MG63 (cell line): Measurements from ENCODE around the gene CCBE1. TPM values are rescaled to one million over a fixed set of nuclear protein-coding genes. Genes with fewer than 3 reads are reported as not detected.

Source experiments
- DNase-seq: peaks from one replicate; pipeline ENCODE4 v3.0.0-alpha.2; 2020
- H3K27me3 ChIP-seq: fragments of 250-450 bp; sonication (Bioruptor Pico); 2 replicates; pipeline ENCODE4 v1.5.1; 2020; ENCODE audit warnings: mild to moderate bottlenecking, moderate library complexity
- H3K36me3 ChIP-seq: fragments of 250-450 bp; sonication (Bioruptor Pico); 2 replicates; pipeline ENCODE4 v1.5.1; 2020; ENCODE audit warnings: mild to moderate bottlenecking, moderate library complexity
- H3K4me3 ChIP-seq: fragments of 250-450 bp; sonication (Bioruptor Pico); 2 replicates; pipeline ENCODE4 v1.5.1; 2020; ENCODE audit warnings: mild to moderate bottlenecking, moderate library complexity
- H3K9me3 ChIP-seq: fragments of 250-450 bp; sonication (Bioruptor Pico); 2 replicates; pipeline ENCODE4 v1.5.1; 2020; ENCODE audit warnings: mild to moderate bottlenecking, moderate library complexity
- total RNA-seq: library from RNA; depleted of rRNA; stranded (reverse); fragments of >200 nt; shearing (Covaris generic); gene quantifications from 2 replicates; pipeline ENCODE4 v1.2.3, GENCODE V29; 2014; ENCODE audit warnings: low replicate concordance

The CCBE1 gene
- total RNA-seq, 1 experiment from 2014 or later, result 26.3 TPM

- no peaks in the 10 kb centered on the region for H3K27me3 ChIP-seq
- no peak overlapping the region for H3K4me3 ChIP-seq
- H3K9me3 ChIP-seq, result no peaks in the 10 kb centered on the region
- DNase-seq, result no peak
- 0 out of 2 replicates have a peak, but pooled peaks cover 3% of the 10 kb centered on the region for H3K36me3 ChIP-seq
These were observed 103.9 kb downstream of the CCBE1 start for GRCh38 chr18:59593291-59593717.

- Histone ChIP-seq H3K4me3 (no peak overlapping the region), H3K9me3 (no peaks in the 10 kb centered on the region), H3K27me3 (no peaks in the 10 kb centered on the region), H3K36me3 (0 out of 2 replicates have a peak, but pooled peaks cover 3% of the 10 kb centered on the region)
- no peak for DNase-seq
These were observed 104.6 kb downstream of the CCBE1 start for GRCh38 chr18:59592624-59593023.

GRCh38 chr18:59582395-59582794 lies 114.8 kb downstream of the CCBE1 start:
- H3K9me3 ChIP-seq, result no peaks in the 10 kb centered on the region
- H3K27me3 ChIP-seq, result no peaks in the 10 kb centered on the region
- H3K4me3 ChIP-seq, result no peak overlapping the region
- no peaks in the 10 kb centered on the region for H3K36me3 ChIP-seq
- no peak for DNase-seq

- H3K27me3 ChIP-seq, result no peaks in the 10 kb centered on the region
- no peaks in the 10 kb centered on the region; the same call in 1 of the 2 replicates for H3K36me3 ChIP-seq
- H3K4me3 ChIP-seq, result no peak overlapping the region
- DNase-seq, result no peak
- H3K9me3 ChIP-seq, result no peaks in the 10 kb centered on the region
These were observed 117.7 kb downstream of the CCBE1 start for GRCh38 chr18:59579509-59579908.

- H3K27me3 ChIP-seq, result no peaks in the 10 kb centered on the region
- H3K9me3 ChIP-seq, result no peaks in the 10 kb centered on the region
- H3K36me3 ChIP-seq, result no peaks in the 10 kb centered on the region; the same call in 1 of the 2 replicates
- no peak overlapping the region for H3K4me3 ChIP-seq
- no peak for DNase-seq
These were observed 119.9 kb downstream of the CCBE1 start for GRCh38 chr18:59577386-59577655.

GRCh38 chr18:59576541-59577385 lies 120.5 kb downstream of the CCBE1 start:
- H3K4me3 ChIP-seq, result no peak overlapping the region
- H3K36me3 ChIP-seq, result no peaks in the 10 kb centered on the region; the same call in 1 of the 2 replicates
- DNase-seq, result no peak
- no peaks in the 10 kb centered on the region for H3K27me3 ChIP-seq
- H3K9me3 ChIP-seq, result no peaks in the 10 kb centered on the region

GRCh38 chr18:59575995-59576394 lies 121.2 kb downstream of the CCBE1 start:
- Histone ChIP-seq H3K27me3 (no peaks in the 10 kb centered on the region), H3K4me3 (no peak overlapping the region), H3K9me3 (no peaks in the 10 kb centered on the region), H3K36me3 (no peaks in the 10 kb centered on the region; the same call in none of the 2 replicates)
- no peak for DNase-seq

GRCh38 chr18:59573962-59574361 lies 123.3 kb downstream of the CCBE1 start:
- H3K36me3 ChIP-seq, result no peaks in the 10 kb centered on the region; the same call in none of the 2 replicates
- no peak for DNase-seq
- H3K4me3 ChIP-seq, result no peak overlapping the region
- no peaks in the 10 kb centered on the region for H3K9me3 ChIP-seq
- no peaks in the 10 kb centered on the region for H3K27me3 ChIP-seq

GRCh38 chr18:59571902-59572301 lies 125.3 kb downstream of the CCBE1 start:
- H3K27me3 ChIP-seq, result no peaks in the 10 kb centered on the region
- no peak for DNase-seq
- no peaks in the 10 kb centered on the region; the same call in none of the 2 replicates for H3K36me3 ChIP-seq
- no peak overlapping the region for H3K4me3 ChIP-seq
- H3K9me3 ChIP-seq, result no peaks in the 10 kb centered on the region

GRCh38 chr18:59570796-59571195 lies 126.4 kb downstream of the CCBE1 start:
- Histone ChIP-seq H3K4me3 (no peak overlapping the region), H3K27me3 (no peaks in the 10 kb centered on the region), H3K9me3 (no peaks in the 10 kb centered on the region), H3K36me3 (no peaks in the 10 kb centered on the region; the same call in none of the 2 replicates)
- DNase-seq, result no peak

GRCh38 chr18:59570101-59570775 lies 127.0 kb downstream of the CCBE1 start:
- no peaks in the 10 kb centered on the region for H3K9me3 ChIP-seq
- DNase-seq, result no peak
- H3K27me3 ChIP-seq, result no peaks in the 10 kb centered on the region
- no peak overlapping the region for H3K4me3 ChIP-seq
- H3K36me3 ChIP-seq, result no peaks in the 10 kb centered on the region; the same call in none of the 2 replicates

GRCh38 chr18:59569390-59569791 lies 127.8 kb downstream of the CCBE1 start:
- Histone ChIP-seq H3K9me3 (no peaks in the 10 kb centered on the region), H3K27me3 (no peaks in the 10 kb centered on the region), H3K4me3 (no peak overlapping the region), H3K36me3 (no peaks in the 10 kb centered on the region; the same call in none of the 2 replicates)
- DNase-seq, result no peak

GRCh38 chr18:59567431-59567830 lies 129.8 kb downstream of the CCBE1 start:
- no peak for DNase-seq
- Histone ChIP-seq H3K27me3 (no peaks in the 10 kb centered on the region), H3K4me3 (no peak overlapping the region), H3K36me3 (peaks cover 4% of the 10 kb centered on the region), H3K9me3 (no peaks in the 10 kb centered on the region)

GRCh38 chr18:59566533-59566971 lies 130.7 kb downstream of the CCBE1 start:
- Histone ChIP-seq H3K4me3 (no peak overlapping the region), H3K9me3 (no peaks in the 10 kb centered on the region), H3K27me3 (no peaks in the 10 kb centered on the region), H3K36me3 (peaks cover 4% of the 10 kb centered on the region)
- DNase-seq, result no peak

- no peak for DNase-seq
- no peaks in the 10 kb centered on the region for H3K9me3 ChIP-seq
- no peaks in the 10 kb centered on the region for H3K27me3 ChIP-seq
- H3K4me3 ChIP-seq, result no peak overlapping the region
- H3K36me3 ChIP-seq, result peaks cover 4% of the 10 kb centered on the region
These were observed 131.3 kb downstream of the CCBE1 start for GRCh38 chr18:59565957-59566356.

GRCh38 chr18:59564561-59564960 lies 132.7 kb downstream of the CCBE1 start:
- H3K36me3 ChIP-seq, result peaks cover 4% of the 10 kb centered on the region
- no peak for DNase-seq
- H3K27me3 ChIP-seq, result no peaks in the 10 kb centered on the region
- no peaks in the 10 kb centered on the region for H3K9me3 ChIP-seq
- H3K4me3 ChIP-seq, result no peak overlapping the region

- H3K9me3 ChIP-seq, result no peaks in the 10 kb centered on the region
- H3K27me3 ChIP-seq, result no peaks in the 10 kb centered on the region
- DNase-seq, result no peak
- no peak overlapping the region for H3K4me3 ChIP-seq
- peaks cover 9% of the 10 kb centered on the region for H3K36me3 ChIP-seq
These were observed 133.9 kb downstream of the CCBE1 start for GRCh38 chr18:59563176-59563785.
